HG03139 (cell line): Measurements from ENCODE around the gene HSF2BP.
"Not testable (repeated sequence)": the region's sequence is repeated elsewhere in the genome, so short reads cannot be mapped to it uniquely, and the experiment has no call there.

ENCODE experiments used
- ATAC-seq: cut with Tn5 transposase; IDR thresholded peaks from one replicate; pipeline ENCODE4 v1.9.1; 2021; ENCODE audit not compliant: unreplicated experiment

HSF2BP gene

DNA sequence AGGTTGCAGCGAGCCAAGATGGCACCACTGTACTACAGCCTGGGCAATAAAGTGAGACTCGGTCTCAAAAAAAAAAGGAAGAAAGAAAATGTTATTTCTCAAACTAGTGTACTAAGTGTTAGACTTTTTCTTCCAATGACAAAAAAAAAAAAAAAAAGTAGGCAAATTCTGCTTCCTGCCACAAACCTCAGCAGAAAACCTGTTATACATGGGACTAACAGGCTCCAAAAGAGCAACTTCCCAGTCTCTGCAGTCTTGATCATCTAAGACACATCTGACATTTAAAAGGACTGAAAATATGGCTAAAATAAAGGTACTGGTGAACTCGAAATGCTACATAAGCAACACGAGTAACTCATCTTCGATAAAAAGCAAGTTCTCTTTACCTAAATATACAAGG is 59.6 kb downstream of the HSF2BP start:
- no peak for ATAC-seq

- no peak for ATAC-seq
These were observed 60.7 kb downstream of the HSF2BP start for GRCh38 chr21:43598416-43599120.

- ATAC-seq: no peak
These were observed 61.6 kb downstream of the HSF2BP start for GRCh38 chr21:43597540-43598250.

DNA sequence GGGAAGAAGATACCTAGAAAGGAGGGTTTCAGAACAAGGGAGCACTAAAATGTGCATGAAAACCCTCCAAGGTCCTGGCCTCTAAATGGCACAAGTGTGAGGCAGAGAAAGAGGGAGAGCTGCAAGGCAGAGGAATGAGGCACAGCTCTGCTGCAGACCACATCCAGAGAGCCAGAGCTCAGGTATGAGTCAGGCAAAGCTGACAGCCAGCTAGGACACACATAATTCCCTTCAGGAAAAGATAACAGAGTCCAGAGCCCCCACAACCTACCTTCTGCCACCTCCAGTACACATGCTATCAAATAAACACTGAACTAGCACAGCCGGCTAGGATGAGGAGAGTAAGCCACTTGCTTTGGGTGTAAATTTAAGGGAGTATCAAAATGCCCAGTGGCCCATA is 62.2 kb downstream of the HSF2BP start:
- no peak for ATAC-seq

GRCh38 chr21:43596616-43597015 is 62.7 kb downstream of the HSF2BP start:
- ATAC-seq: no peak

- ATAC-seq: not testable (repeated sequence)
These were observed 63.5 kb downstream of the HSF2BP start for GRCh38 chr21:43595769-43596168.

DNA sequence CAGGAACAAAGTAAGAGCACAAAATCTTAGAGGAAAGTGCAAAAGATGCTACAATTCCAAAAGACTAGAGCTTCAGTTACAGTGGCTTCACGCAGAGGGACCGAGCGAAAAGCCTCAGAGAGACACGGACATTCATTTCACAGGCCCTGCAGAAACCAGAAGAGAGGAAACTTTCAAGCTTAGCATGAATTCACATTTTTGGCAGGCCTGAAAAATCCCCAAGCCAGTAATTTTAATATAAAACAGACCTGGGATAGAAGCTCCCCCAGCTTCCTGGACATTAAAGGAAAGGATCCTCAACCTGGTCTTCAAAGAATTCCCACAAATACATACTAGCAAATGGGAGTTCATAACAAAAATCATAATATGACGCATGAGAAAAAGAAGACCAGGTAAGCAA is 66.2 kb downstream of the HSF2BP start:
- ATAC-seq: no peak

DNA sequence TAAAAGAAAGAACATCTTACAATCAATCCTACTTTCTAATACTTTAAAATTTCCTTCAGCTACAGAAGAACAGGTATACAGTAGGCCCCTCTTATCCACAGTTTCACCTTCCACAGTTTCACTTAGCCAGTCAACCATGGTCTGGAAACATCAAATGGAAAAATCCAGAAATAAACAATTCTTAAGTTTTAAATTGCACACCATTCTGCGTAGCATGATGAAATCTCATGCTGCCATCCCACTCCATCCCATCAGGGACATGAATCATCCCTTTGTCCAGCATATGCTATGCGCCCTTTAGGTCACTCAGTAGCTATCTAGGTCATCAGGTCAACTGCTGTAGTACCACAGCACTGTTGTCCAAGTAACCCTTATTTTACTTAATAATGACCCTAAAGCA is 67.7 kb downstream of the HSF2BP start:
- no peak for ATAC-seq

GRCh38 chr21:43590194-43590593 is 69.1 kb downstream of the HSF2BP start:
- ATAC-seq: no peak

DNA sequence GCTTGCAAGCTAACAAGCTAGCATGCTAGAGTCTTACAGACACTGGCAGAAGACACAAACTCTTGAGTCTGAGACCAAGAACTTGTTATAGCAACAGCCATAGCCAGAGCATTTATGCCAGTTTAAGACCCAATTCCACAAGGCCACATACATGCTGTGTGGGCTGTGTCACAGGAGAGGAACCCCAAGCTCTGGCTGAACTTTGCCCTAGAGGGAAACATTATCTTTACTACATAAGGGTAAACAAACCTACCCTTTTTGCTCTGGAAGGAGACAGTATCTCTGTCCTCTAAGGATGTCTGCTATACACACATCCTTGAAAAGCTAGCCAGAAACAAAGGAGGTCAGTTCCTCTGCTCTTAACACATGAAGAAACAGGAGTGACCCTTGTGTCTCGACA is 70.3 kb downstream of the HSF2BP start:
- no peak for ATAC-seq

DNA sequence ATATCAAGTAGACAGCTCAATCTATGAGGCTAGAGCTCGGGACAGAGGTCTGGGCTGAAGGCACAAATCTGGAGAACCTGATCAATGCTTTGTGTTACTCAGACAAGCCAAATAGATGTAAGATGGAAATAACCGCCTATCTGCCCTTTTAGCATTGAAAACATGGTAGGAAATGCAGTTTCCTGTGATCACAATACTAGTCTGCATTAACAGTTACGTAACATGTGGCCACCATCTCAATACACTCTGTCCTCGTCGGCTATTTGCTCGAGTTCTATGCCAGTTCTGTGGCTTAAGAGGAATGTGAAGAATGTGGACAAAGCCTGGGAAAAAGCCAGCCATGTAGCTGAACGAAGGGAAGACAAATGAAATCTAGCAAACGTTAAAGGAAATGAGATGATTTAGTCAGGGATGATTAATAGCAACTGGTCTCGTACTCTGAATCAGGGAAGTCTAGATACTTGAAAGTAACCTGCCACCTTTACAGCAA is 73.3 kb downstream of the HSF2BP start:
- ATAC-seq: no peak

DNA sequence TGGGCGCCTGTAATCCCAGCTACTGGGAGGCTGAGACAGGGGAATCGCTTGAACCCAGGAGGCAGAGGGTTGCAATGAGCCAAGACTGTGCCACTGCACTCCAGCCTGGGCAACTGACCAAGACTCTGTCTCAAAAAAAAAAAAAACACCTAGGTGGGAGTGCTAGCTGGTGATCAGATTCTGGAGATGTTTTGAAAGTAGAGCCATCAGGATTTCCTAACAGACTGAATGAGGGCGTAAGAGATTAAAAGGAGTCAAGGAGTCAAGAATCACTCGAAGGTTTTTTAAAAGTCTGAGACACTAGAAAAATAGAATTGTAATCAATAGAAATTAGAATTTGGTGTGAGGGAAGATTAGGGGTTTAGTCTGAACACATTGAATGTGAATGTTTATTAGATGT is 73.8 kb downstream of the HSF2BP start:
- ATAC-seq: no peak

DNA sequence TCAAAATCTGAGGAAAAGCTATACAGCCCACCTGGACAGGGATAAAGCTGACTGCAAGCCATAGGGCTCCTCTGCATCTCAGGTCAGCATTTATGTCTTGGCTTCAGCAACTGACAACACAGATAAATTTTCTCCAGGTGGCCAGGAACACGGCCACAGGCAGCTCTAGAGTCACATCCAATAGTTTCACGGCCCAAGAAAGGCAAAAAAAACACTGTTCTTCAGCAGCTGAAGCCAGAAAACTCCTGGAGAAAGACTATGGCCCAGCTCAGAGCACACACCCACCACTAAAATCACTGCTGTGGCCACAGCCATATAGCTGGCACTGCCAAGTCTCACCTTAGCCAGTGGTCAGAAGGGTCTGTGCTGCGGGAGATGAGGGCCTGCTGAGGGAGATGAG is 77.8 kb downstream of the HSF2BP start:
- ATAC-seq: no peak

GRCh38 chr21:43578677-43579303 is 80.5 kb downstream of the HSF2BP start:
- no peak for ATAC-seq

GRCh38 chr21:43575473-43575844 is 83.8 kb downstream of the HSF2BP start:
- no peak for ATAC-seq

DNA sequence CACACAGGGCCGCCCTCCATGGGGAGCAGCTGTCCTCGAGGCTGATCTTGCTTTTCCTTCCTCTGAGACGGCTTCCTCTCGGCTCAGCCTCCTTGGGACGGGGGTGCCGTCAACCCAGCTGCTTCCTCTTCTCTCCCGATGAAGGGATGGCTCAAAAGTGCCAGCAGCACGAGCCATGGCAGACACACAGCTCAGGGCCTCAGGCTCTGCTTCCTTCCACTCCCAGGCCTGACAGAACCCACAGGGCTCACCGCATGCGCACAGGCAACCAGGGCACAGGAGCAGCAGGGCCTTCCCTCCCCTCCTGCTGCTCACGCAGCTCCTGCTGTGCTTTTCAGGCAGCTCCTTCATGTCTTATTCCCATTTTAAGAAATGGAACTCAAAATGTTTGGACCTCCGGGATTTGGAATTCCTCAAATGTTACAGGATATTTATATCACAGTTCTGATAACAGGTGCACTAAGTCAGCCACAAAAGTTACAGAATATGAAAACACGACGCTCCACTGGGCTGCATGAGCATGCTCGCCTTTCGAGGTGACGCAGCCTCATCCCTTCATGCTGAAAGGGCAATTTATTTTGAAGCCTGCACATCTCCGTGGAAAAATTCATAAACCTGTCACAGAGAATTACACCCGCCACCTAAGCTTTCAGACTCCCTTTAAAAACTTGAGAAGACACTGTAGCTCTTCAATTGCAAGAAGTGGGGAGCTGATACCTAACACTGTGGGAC is 84.4 kb downstream of the HSF2BP start:
- ATAC-seq: no peak

- ATAC-seq: no peak
These were observed 85.4 kb downstream of the HSF2BP start for GRCh38 chr21:43573921-43574320.

DNA sequence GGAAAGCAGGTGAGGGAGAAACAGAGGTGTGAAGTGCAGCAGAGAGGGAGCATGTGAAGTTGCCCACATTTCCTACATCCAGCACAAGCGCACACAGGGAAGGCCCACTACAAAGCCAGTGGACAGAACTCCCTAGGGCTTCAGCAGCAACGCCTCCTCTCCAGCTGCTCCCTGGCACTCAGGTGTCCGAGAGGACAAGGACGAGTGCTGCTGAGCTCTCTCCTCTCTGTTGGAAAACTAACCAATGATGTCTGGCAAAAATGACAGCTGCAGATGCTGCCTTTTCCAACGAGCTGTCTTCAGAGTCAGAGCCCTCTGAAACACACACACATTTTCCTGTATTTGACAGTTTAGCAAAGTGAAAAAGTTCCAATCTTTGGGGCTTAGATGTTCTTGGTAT is 86.8 kb downstream of the HSF2BP start:
- no peak for ATAC-seq

DNA sequence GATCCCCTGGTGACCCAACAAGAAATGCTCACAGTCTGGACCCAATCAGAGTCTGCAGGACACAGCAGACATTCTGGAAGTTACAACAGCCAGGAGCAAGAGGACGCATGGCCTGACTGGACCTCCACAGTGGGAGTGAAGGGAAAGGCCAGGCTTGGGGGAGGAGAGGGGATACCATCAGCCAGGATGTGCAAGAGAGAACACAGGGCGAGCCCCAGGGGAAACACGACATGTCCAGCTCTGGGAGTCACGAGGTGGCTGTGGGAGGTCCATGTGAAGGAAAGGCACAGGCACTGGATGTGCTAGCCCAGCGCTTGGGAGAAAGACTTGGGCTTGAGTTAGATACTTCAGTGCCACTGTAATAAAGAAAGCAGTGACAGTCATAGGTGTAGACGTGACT is 87.3 kb downstream of the HSF2BP start:
- no peak for ATAC-seq

DNA sequence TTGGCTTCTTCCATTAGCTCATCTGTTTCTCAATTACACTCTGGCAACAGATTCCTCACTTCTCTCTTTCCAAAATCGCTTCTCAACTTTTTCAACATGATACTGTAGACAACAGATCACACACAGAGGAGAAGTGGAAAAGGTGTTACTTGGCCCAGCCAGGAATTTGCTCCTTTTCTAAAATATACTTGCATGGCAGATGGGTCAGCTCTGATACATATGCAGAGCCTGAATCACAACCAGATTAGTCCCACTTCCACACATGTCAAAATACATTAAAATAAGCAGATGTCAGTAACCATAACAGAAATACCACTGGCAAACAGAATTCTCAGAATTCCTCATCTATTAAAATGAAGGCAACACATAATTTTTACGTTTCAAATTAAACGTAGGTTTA is 89.1 kb downstream of the HSF2BP start:
- ATAC-seq: not testable (repeated sequence)

DNA sequence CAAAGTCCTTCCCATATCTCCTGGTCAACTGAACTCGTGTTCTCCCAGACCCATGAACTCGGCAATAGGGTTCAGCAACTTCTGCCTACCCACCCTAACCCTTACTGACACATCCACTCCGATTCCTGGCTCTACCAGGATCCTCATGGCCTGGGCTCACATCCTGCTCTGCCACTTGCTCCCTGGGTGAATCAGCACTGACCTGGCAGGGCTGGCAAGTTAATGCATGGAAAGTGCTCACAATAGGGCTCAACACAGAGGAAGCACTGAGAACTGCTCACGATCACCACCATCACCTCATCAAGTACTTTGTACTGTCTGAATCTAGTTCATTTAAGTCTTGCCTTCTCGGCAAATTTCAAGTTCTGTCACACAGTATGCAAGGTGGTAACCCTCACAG is 96.8 kb downstream of the HSF2BP start:
- ATAC-seq: not testable (repeated sequence)
